IPS-11a (cell line): ENCODE measurements around the gene DNAL4.

Source experiments
- H3K4me3 ChIP-seq: one replicate; pipeline ENCODE4 v1.5.1; 2013; ENCODE audit warnings: low read depth, low read length, control low read depth

The DNAL4 gene

DNA sequence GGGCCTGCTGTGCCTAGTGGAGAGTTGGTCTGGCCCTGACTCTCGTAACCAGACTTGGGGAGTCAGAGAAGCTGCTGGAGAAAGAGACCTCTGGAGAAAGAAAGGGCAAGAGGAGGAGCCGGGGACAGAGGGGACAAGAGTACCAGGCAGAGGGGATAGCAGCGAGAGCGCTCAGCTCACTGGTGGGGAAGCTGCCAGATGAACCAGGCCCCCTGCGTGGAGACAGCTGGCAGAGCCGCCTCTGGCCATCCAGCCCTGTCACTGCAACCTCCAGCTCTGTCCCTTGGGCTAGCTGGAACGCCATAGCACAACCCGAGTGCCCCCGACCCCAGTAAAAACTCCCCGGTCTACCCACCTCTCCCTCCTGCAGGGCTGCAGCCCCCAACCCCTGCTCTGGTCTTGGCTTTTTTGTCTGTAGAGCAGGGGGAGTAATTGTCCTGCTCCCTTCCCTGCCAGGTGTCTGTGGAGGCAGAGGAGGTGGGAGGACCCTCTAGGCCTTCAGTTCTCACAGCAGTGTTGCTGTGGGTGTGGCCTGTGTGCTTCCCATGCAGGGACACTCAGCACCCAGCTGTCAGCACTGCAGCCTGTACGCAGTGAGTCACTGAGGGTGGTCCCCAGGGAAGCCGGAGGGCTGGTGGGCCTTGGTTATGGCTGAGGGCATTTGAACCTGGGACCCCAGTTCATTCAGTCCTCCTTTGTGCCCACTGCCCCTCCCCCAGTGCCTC, 33.3 kb downstream of the DNAL4 start:
- no peak overlapping the region for H3K4me3 ChIP-seq

DNA sequence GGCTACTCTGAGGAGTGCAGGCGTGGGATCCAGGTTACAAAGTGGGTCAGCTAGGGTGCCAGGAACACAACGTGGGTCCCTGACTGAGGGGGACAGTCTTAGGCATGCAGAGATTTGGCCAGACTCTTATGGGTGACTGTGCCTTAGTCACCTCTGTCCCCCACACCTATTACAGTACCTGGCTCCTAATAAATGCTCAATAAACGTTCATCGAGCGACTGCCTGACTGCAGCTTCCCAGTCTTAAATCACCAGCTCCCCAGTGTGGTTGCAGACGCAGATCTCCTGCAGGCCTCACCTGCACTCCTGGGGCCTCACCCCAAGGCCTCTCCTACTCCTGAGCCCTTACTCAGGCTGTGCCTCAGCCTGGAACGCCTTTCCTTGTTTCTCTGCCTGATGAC, 34.9 kb downstream of the DNAL4 start:
- H3K4me3 ChIP-seq: no peak overlapping the region

DNA sequence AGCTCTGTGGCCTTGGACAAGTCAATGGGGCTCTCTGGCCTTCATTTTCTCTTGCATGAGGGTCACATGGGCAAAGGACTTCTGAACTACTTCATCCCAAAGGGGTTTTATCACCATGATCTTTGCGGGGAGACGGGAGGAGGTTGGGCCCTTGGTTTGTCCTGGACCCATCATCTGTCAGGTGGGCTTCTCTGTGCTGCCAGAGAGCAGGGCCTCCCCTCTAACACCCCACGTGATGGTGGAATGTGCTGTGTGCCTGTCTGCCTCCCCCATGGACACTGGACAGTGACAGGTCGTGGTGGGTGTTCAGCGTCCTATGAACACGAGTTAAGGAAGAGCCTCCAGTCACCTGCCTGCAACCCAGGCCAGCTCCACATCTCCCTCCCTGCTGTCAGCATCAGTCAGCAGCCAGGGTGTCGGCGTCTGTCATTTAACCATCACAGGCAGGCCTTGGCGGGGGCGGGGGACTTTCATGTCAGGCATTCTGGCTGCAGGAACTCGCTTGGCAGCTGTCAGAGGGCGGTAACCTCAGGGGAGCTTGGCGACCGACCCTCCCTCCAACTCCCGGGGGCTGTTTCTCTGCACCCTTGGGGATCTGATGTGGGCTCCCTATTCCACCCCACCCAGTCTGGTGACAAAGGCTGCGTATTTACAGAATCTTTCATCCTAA, 35.5 kb downstream of the DNAL4 start:
- no peak overlapping the region for H3K4me3 ChIP-seq

DNA sequence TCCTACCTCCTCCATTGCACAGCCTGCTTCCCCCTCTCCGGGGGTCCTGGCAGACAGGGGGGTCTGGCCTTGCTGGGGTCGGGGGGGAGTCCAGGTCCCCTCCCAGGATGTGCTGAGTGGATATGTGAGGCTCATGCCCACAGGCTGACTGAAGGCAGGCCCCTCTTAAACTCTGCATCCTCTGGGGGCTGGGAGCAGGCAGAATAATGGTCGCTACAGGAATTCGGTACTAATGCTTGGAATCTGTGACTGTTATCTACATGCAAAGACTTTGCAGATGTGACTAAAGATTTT, 36.5 kb downstream of the DNAL4 start:
- no peak overlapping the region for H3K4me3 ChIP-seq

DNA sequence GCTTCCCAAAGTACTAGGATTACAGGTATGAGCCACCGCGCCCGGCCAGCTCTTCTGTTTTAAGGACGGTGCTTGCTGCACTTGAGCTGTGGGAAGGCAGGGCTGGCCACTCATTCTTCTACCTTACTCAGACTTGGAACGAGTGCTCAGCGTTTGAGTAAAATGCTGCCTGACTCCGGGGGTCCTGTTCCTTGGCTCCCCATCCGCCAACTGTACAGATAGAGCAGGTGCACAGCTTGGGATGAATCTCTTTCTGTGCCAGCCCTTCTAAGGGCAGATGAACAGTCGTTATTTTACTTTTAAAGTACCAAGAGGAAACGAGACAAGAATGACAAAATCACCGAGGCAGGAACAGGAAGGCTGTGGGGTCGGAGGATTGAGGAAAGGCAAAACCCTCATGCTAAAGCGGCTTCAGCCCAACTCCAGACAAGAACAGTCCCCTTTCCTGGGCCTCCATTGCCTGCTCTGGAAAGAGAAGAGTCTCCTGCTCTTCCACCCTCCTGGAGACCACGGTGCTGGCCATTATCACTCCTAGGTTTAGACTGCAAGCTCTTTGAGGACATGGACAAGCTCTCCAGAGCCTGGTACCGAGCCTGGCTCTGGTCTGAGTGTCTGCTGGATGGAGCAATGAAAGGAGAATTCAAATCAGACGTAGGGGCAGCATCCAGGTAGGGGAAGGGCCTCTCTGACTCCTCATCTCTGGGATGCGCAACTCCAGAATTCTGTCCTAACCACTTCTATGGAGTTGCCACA, 37.1 kb downstream of the DNAL4 start:
- H3K4me3 ChIP-seq: no peak overlapping the region

DNA sequence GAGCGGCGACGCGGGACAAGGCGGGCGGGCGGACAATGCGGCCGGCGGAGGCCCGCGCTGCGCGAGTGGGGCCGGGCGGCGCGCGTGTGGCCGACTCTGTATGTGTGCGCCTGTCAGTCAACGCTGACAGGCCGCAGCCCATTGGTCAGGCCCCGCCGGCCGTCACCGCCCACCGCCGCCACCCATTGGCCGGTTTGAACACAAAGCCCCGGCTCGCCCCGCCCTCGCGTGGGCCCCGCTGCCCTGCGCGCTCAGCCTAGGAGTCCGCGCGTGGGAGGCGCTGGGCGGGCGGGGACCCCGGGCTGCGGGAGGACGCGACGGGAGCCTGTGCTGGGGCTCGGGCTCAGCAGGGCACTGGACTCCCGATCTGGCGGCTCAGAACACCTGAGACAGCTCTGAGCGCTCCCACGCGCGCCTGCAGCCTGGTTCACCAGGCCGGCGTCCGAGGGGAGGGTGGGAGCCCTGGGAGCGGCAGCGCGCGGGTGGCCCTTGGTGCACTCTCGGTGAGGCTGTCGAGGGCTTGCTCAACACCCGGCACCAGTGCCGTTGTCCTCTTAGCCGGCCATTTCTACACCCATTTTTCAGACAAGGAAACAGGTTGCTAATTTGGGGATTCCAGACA, 37.9 kb downstream of the DNAL4 start, which contains the start of gene SUN2:
Gene SUN2 (minus strand): TSS at position 88 of the 622 bp plus-strand sequence. CDS start 3,370 bp downstream, outside the sequence.
- peak within 1 kb of the TSS; percentile 51 for H3K4me3 ChIP-seq

DNA sequence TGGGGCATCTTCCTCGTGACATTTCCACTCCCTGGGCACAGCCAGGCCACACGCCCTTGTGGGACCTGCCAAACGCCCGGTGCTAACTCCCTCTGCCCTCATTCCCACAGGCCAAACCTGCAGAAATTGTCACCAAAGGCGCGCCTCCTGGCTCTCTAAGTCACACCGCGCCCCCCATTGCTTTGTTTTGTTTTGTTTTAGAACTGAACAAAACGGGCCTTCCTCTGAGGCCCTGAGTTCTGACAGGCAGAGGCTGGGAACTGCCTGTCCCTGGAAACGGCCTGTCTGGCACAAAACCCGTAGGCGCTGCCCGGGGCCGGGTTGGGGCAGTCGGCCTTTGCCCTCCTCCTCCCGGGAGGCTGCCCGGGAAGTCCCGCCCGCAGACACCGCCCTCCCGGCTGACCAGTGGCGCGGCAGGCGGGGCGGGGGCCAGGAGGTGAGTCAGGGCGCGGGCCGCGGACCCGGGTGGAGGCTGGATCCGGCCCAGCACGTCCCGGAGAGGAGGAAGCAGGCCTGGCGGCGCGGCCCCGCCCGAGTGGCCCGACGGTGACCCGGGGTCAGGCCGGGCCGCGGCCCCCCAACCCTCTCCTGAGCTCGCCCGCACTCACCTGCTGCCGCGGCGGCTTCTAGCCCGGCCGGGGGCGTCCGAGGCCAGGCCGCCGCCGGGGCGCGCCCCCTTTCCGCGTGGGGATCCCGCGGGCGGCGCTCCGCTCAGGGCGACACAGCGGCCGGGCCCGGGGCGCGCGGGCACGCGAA, 38.6 kb downstream of the DNAL4 start:
- peak overlapping the region; percentile 51 for H3K4me3 ChIP-seq

DNA sequence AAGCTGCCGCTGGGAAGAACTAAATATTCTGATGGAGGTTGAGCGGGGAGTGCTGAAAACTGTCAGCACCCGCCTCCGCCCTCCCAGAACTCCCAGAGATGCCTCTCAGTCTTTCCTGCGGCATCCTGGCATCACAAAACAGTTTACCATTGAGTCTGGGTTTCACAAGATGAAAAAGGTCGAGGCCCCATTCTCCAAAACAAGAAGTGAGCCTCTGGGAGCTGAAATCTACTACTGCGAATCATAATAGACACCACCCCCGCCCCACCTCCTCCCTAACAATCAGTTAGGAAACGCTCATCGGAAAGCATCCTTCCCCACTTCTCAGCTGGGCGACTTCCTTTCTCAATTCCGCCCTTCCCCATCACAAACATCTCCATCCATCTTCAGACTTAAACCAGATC, 39.2 kb downstream of the DNAL4 start:
- H3K4me3 ChIP-seq: peak overlapping the region; percentile 17

DNA sequence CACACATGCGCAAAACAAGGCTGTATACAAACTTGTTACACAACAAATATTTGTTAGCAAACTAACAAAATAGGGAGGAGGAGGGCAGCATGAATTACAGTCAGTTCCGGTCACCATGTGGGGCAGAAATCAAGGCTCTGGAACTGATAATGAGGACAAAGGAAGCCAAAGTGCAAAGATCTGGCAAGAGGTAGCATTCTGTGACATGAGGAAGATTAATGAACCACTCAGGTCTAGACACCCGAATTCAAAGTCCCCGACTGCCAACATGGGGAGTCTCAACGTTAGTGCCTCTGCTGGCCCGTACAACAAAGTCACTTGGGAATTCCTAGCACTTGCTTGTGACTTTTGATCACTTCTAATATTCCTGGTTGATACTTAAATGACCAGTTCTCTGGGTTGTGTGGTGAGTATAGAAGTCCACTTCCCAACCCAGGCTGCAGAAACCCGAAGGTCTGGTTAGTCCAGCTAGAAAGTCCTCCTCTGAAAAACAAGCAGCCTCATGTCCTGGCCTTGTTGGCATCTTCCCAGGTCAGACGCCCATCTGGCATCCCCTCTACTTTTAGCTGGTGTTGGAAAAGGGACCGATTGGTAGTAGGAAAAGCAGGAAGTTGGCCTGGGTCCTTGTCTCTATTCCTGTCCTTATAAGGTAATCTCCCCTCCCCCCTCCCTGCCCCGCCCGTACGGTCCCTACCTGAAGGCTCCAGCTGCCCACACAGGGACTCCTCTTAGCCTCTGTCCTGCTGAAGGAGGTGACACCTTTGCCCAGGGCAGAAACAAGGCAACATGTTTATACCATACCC, 39.8 kb downstream of the DNAL4 start:
- H3K4me3 ChIP-seq: no peak overlapping the region

DNA sequence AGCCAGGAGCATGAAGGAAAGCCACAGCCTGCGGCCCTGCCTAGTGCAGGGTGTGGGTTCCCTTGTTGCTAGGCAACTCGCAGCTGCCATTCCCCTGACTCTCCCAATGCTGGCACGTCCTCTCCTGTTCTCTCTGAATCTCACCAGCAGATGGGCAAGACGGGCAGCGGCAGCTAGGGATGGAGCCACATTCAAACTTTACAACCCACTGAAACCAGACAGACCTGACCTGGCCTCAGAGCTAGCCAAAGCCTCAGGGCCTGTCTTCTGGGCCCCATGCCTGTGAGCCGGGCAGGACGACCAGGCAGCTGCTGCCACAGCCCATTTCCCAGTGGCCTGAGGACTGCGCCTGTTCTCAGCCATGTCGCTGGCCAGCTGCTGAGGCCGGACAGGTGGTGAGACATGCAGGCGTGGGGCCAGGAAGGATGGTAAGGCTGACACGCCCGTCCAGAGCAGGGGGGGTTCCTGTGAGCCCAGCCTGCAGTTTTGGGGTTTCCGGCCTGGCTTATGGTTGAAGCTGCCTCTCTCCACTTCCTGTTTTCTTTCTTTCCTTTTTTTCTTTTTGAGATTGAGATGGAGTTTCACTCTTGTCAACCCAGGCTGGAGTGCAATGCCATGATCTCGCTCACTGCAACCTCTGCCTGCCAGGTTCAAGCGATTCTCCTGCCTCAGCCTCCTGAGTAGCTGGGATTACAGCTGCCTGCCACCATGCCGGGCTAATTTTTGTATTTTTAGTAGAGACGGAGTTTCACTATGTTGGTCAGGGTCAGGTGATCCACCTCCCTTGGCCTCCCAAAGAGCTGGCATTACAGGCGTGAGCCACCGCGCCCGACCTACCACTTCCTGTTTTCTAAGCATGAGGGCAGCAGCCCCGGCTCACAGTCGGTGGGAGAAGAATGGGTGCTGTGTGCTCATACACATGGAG, 42.3 kb downstream of the DNAL4 start:
- no peak overlapping the region for H3K4me3 ChIP-seq

DNA sequence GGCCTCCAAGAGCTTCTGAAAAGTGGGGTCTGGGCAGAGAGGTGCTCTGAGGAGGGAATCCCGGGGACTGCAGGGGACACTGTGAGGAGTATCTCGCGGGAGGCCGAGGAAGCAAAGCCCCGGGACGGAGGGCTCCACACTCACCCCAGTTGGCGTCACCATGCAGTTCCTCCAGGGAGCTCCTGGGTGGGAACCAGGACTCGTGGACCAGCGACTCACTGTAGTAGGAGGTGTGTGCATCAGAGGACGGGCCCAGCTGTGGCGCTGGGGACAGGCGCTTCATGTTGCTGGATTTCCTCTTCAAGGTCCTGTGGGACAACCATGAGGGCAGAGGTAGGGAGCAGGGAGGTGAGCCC, 42.9 kb downstream of the DNAL4 start:
- no peak overlapping the region for H3K4me3 ChIP-seq

DNA sequence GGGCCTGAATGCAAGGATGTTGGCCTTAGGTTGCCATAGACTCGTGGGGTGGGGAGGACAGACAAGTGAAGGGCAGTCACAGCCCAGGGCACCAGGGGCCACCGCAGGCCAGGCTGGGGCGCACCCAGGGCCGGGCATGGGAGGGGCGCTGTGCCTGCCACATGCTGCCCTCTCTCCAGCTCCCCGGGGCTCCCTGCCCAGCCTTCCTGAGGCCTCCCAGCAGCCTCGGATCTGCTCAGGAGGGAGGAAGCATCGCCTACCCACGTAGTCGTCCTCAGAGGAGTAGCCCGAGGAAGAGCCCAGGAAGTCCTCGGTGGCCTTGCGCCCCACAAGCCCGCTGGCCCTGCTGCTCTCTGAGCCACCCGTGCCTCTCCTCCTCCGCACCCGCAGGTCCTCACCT, 43.3 kb downstream of the DNAL4 start:
- H3K4me3 ChIP-seq: no peak overlapping the region

DNA sequence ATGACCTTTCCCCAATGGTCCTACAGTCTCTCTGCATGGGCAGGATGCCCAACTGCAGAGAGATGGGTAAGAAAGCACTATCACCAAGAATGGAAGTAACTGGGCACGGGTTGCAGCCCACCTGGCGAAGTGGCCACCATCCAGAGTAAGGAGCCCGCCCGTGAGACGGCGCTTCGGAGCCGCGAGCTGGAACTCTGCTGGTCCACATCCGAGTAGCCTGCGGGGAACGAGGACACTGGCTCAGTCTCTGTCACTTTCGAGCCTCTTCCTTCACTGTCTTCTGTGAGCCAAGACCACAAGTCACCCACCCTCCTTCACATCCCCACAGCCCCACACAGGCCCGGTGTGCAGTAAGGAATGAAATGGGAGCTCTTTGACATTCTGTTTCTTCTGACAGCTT, 43.8 kb downstream of the DNAL4 start:
- H3K4me3 ChIP-seq: no peak overlapping the region

DNA sequence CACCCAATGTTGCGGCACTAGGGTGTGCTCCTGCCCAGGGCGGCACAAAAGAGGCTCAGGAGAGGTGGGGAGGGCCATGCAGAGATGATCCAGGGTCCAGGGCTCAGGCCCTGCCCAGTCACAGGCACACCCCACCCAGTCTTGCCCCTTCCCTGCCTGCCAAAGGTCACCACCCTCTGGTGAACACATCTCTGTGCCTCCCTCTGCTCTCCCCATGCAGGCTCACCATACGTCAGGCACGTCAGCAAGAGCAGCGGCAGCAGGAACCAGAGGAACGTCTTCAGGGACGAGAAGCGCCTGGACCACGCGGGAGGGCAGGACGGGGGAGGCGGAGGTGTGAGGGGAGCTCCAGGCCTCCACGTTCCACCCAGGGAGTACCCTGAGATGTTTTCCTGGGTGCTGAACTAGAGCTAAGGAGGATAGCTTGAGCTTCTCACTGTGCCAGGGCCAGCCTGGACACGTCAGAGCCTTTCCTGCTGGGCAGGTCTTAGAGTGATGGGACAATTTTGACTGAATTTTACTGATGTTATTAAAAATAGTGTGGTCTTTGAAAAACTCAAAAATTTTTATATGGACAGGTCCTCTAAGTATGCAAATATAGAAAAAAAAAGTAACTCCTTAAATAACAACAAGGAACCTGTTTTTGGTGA, 45.3 kb downstream of the DNAL4 start:
- H3K4me3 ChIP-seq: no peak overlapping the region

DNA sequence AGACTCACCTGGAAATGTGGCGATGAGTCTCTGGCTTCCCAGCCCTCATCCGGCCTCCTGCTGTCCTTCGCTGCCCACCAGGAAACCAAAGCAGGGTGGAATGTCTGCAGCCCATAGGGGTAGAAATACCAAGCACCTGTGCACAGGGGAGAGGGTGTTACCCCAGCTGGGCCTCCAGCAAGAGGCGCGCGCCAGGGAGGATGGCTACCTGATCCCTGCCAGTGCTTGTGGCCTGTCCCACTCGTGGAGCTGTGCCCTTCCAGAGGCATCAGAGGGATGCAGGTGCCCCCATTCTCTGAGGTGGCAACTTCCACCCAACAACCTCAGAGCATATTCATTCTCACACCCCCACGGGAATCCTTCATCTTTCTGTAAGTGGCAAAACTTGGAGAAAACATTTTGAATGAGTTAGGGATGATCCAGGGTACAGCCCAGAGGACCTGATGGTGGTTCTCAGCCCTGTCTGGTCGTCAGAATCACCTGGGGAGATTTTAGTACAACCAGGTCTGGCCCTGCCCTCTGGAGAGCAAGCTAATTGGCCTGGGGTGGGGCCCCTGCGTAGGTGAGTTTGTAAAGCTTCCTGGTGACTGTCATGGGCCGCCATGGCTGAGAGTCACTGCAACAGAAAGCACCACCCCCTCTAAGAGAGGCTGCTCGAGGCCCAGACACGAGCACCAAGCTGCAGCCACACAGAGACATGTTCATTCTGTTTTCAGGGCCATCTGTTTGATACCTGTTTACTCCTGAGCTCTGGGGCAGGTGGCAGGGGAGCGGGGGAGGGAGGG, 48.1 kb downstream of the DNAL4 start:
- H3K4me3 ChIP-seq: no peak overlapping the region

DNA sequence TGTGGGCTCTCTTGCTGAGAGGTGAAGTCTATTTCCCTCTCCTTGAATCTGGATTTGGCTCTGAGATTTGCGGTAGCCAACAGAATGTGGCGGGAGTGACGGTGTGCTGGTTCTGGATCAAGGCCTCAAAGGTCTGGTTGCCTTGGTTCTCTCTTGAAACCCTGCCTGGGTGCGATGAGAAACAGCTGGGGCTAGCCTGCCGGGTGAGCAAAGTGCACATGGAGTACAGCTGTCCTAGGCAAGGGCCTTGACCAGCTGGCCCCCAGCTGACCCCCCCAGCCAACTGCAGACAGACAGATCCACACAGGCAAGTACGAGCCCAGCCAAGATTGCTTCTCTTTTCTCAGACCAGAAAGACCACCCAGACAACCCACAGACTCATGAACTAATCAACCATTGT, 49.0 kb downstream of the DNAL4 start:
- H3K4me3 ChIP-seq: no peak overlapping the region

DNA sequence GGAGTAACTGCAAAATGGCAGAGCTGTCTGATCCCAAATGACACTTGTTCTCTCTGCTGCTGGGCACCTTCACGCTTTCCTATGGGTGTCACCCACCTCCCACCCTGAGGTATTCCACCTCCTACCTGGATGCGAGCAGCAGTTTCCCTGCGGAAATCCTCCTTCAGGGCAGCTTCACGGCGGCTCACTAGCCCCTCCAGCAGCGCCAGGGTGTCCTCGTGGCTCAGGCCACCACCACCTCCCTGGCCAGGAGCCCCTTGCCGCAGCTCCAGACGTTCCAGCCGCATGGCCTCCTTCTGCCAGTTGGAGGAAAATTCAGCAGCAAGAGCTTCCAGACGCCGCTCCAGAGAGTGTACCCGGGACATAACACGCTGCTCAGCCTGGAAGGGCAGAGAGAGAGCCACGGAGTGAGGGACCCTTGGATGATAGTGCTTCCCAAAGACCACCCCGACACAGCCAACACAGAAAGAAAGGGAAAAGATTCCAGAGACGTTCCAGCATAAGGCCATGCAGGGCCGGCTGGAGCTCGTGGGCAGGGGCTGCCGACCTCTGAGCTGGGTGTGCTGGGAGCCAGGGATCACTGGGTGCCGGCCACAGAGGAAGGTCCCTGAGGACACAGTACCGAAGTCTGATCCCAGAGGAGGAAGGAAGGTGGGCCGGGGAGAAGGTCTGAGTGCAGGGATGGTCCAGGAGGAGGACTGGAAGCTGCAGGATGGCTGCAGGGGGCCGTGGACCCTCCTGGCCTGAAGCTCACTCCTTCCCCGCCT, 51.6 kb downstream of the DNAL4 start:
- no peak overlapping the region for H3K4me3 ChIP-seq
